IPS-NIHi7 (cell line): ENCODE data around the gene IRF3.

Experiments
- DNase-seq: peaks from one replicate; pipeline ENCODE4 v3.0.0; 2012; ENCODE audit warnings: mixed read lengths; ENCODE audit errors: extremely low spot score

Gene IRF3

DNA sequence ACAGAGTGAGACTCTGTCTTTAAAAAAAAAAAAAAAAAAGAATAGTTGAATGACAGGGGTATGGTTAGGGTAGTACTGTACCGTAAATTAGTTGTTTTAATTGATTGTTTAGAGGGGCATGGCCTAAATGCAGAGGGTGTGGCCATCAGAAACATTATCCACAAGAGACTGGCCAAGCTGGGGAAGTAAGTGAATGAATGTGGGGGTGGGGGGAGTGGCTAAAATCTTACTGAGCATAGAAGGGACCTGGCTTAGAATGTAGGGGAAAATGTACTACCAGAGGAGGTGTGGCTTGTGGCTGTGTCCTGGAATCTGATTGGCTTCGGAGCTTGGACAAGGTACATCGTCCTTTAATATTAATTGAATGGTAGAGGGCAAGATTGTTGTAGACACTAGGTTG is 3.9 kb upstream of the IRF3 start:
- DNase-seq: no peak

DNA sequence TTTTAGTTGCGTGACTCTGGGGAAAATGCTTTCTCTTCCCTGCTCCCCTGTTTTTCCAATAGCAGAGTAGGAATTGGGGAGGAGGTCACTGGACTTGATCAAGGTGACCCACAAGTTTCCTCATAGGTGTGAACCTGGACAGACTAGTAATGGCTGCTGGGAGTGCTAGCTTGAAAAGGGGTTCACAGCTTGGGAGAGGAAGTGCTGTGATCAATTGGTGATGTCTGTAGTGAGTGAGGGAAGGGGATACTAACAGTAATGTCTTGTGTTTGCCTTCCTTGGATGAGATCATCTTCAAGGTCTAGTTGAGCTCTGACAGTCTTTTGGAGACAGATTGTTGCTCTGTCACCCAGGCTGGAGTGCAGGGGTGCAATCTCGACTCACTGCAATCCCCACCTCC is 1.8 kb upstream of the IRF3 start:
- no peak for DNase-seq

DNA sequence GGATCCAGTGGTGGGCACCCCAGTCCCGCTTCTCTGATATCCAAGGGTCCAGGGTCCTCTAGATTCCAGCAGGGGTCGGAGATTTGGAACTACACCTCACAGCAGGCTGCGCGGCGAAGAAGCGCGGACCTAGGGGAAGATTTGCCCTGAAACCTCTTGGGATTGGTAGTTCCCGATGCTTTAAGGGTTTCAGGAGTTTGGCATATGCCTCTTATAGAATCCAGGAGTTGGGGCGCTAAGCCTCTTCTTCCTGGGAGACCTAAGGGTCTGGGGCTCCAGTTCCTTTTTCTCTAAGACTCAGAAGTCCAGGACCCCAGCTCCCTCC is 425 bp upstream of the IRF3 start:
- DNase-seq: no peak

DNA sequence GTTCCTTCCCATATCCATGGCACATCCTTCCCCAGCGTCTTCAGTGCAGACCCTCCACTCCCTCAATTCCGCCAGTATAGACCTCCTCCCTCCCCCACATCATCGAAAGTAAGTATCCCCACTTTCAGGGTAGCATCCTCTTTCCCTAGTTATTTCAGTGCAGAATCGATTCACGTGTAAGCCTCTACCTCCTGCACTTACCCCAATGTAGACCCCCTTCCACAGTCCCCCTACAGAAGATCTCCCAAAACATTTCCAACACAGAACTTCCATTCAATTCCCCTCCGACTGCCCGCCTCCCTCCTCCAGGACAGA is 664 bp downstream of the IRF3 start:
- DNase-seq: no peak

DNA sequence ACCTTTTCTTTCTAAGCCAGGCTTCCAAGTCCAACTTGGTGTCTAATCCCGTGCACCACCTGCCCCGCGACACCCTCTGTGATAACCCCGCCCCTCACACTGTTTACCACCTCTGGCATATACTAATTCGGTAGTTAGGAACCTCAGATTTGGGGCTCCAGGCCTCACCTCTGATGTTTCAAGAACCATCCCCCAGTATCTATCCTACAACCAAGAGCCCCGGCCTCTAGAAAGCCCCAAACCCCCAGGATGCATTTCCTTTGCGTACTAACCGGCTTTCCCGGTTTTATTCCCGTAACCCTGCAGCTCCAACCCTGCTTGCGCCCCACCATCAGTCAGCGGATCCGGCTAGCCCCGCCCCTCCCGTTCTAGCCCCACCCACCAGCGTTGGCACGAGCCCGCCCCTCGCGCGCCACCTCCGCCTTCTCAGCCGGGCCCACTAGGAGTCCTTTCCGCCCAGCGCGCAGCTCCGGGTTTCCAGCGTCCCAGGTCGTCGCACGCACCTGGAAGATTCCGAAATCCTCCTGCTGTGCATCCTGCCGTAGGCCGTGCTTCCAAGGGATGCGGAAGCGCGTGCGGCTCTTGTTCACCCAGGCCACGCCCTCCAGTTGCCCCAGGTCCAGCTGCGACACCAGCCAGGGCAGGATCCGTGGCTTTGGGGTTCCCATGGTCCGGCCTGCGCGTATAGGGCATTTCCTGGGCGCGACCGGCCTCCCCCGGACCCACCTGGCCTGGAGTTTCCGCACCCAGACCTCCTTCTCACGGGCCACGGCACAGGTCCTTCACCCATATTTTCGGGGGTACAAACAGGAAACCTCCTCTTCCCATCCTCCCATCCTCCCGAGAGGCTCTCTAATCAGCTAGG is 1.3 kb downstream of the IRF3 start:
- peak; percentile 92 for DNase-seq

DNA sequence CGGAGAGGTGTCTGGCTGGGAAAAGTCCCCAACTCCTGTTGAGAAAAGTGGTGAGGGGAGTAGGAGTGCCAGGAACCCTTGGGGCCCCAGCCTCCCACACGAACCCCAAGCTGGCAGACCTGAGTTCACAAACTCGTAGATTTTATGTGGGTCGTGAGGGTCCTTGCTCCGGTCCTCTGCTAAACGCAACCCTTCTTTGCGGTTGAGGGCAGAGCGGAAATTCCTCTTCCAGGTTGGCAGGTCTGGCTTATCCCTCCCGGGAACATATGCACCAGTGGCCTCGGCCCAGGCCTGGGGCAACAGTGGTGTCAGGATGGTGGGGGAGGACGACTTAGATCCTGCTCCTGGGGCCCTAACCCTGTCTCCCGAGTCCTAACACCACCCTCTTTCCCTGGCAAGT is 2.4 kb downstream of the IRF3 start:
- DNase-seq: no peak

DNA sequence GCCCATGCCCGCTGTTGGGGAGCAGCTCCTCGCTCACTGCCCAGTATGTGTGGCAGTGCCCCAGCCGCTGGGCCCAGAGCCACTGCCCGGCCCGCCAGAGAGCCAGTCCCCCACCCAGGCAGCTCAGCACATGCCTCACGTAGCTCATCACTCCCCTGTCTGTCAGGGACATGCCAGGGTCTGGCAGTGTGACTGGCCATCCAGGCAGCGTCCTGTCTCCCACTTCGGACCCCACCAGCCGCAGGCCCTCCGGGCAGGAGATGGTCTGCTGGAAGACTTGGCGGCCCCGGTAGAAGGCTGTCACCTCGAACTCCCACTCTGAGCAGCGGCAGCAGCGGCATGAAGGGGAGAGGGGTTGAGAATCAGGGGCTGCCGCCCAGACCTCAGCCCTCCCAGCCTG is 3.6 kb downstream of the IRF3 start:
- no peak for DNase-seq

DNA sequence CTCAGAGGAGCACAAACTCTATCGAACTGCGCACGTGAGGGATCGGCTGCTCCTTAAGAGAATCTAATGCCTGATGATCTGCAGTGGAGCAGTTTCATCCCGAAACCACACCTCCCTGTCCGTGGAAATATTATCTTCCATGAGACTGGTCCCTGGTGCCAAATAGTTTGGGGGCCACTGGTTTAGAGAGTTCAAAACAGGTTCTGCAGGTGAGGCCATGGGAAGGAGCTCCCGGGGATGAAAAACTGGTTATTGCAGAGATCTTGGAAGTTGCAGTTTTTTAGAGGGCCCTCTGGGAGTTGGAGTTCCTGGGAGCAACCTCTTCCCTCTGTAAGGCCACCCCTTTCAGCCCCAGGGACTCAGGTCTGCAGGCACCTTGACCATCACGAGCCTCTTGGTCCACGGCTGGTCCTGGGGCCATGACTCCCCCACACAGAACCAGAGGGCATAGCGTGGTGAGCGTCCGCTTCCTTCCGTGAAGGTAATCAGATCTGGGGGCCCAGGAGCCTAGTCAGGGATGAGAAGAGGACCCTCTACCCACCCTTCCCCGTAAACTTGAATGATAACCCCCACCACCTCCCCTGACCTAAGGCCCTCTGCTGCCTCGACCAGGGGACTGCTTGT is 5.2 kb downstream of the IRF3 start:
- no peak for DNase-seq

DNA sequence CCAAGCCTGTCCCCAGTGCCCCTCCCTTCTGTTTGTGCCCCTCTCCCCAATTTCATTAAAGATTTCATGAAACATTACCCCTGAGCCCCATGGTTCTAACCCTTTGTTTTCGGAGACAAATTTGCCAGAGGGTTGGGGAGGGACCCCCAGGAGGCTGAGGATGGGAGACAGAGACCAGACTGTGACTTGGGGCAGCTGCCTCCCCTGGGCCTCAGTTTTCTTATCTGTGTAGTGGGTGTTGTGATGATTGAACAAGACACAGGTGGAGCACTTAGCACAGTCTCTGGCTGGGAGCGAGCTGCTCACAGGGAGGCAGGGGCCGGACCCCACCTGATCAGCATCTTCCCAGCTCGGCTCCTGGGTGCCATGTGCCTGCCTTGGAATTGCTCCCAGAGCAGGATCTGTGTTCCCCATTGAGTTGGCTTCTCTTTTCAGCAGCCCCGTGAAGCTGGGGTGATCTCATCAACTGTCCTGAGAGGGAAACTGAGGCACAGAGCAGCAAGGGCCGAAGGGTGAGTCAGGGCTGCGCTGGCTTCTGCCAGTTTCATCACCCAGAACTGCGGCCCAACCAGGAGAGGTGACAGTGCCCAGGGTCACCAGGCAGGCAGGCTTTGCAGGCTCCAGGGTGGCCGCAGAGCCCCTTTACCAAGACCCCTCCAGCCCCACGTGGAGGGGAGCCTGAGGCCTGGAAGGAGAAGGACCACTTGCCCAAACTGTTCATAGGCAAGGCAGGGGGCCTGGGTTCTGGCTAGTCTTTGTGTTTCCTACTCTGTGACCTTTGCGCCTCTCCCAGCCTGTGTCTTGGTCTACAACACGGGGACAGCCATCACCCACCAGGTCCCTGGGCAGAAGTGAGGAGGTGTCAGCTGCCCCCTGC is 6.9 kb downstream of the IRF3 start:
- no peak for DNase-seq

DNA sequence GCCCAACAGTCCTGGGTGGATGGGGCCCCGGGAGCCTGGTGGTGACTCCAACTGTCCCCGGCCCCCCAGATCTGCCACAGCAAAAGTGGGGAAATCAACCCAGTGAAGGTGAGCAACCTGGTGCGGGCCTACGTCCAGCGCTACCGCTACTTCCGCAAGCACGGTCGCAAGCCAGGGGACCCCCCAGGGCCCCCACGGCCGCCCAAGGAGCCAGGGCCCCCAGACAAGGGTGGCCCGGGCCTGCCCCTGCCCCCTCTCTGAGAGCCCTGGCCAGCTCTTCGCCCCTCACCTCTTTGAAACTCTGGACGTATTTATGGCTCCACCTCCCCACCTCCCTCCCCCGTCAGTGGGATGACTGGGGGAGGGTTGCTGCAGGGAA is 7.5 kb downstream of the IRF3 start:
- no peak for DNase-seq

DNA sequence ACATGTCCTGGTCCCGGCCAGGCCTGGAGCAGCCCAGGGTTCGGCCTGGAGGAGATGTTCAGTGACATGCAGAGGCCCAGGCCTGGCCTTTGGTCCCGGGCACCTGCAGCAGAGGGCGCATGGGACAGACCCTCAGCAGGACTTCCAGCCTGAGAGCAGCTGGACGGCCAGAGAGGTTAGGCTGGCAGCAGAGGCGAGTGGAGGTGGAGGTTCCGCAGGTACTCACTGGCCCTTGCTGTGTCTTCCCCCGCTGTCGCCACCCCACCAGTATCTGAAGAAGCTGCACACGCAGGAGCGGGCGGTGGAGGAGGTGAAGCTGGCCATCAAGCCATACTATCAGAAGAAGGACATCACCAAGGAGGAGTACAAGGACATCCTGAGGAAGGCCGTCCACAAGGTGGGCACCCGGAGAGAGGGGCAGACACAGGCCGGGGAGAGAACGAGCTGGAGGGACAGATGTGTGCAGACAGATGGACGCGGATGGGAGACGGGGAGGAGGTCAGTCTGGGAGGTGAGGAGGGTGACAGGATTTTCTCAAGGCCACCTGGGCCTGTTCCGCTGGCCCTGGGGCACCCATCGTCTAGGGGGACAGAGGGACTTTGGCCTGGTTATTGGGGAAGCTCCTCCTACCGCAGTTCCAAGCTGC is 8.0 kb downstream of the IRF3 start:
- DNase-seq: no peak

DNA sequence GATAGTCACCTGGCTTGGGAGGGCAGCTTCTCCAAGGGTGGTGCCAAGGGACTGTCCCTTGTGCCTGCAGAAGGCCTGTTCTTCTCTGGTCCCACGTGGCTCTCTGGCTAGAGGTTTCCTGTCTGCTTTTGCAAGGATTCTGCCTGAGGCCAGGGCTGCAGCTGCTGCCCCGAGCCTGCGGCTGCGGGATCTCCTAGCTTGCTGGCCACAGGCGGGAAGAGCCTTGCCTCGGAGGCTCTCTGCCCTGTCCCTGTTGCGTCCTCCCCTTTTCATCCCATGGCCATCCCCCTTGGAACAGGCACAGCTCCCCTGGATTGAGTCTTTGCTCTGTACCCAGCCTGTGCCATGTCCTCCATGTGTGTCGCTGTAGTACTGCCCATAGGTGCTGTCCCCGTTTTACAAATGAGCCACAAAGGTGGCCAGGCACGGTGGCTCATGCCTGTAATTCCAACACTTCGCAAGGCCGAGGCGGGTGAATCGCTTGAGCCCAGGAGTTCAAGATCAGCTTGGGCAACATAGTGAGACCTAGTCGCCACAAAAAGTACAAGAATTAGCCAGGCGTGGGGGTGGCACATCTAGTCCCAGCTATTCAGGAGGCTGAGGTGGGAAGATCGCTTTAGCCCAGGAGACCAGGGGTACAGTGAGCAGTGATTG is 9.1 kb downstream of the IRF3 start:
- no peak for DNase-seq

DNA sequence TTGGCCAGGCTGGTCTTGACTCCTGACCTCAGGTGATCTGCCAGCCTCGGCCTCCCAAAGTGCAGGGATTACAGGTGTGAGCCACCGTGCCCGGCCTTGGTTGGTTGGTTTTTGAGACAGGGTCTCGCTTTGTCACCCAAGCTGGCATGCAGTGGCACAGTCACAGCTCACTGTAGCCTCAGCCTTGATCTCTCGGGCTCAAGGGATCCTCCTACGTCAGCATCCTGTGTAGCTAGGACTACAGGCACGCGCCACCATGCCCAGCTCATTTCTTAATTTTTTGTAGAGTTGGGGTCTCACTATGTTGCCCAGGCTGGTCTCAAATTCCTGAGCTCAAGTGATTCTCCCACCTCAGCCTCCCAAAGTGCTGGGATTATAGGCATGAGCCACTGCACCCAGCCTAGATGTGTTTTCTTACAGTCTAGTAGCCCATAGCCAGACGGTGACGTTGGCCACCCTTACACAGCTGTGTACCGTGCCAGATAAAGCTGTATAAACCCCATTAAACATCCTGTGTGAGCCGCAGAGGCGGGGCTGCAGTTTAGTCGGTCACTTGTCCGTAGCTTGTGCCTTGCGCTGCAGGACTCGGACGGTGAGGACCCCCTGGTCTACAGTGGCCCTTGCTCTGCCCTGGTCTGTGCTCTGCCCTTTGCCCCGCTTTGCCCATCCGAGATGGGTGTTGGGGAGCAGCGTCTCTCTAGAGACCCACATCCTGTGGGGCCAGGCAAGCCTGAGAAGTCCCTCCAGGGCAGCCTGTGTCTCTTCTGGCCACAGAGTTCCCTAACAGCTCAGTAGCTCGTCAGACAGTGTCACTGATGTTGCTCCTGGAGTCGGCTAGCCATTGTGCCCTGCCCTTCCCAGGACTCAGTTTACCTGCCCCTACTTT is 9.8 kb downstream of the IRF3 start:
- DNase-seq: no peak

DNA sequence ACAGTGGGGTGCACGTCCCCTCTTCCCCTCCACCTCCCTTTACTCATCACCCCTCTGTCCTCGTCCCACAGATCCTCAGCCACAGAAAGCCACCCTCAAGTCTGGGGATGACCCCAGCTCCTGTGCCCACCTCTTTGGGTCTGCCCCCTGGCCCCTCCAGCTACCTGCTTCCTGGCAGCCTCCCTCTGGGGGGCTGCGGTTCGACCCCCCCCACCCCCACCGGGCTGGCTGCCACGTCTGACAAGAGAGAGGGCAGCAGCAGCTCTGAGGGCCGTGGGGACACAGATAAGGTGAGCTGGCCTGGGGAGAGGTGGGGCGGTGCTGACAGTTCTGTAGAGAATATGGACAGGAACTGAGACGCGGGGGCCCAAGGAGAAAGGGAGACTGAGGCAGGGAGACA is 11.1 kb downstream of the IRF3 start:
- DNase-seq: no peak

DNA sequence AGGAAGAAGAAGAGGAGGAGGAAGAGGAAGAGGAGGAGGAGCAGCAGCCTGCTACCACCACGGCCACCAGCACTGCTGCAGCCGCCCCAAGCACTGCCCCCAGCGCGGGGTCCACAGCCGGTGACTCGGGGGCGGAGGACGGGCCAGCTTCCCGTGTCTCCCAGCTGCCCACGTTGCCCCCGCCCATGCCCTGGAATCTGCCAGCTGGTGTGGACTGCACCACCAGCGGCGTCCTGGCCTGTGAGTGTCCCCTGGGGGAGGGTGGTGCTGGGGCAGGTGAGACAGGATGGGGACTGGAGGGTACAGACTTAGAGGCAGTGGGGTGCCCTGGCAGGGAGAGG is 12.2 kb downstream of the IRF3 start:
- no peak for DNase-seq

DNA sequence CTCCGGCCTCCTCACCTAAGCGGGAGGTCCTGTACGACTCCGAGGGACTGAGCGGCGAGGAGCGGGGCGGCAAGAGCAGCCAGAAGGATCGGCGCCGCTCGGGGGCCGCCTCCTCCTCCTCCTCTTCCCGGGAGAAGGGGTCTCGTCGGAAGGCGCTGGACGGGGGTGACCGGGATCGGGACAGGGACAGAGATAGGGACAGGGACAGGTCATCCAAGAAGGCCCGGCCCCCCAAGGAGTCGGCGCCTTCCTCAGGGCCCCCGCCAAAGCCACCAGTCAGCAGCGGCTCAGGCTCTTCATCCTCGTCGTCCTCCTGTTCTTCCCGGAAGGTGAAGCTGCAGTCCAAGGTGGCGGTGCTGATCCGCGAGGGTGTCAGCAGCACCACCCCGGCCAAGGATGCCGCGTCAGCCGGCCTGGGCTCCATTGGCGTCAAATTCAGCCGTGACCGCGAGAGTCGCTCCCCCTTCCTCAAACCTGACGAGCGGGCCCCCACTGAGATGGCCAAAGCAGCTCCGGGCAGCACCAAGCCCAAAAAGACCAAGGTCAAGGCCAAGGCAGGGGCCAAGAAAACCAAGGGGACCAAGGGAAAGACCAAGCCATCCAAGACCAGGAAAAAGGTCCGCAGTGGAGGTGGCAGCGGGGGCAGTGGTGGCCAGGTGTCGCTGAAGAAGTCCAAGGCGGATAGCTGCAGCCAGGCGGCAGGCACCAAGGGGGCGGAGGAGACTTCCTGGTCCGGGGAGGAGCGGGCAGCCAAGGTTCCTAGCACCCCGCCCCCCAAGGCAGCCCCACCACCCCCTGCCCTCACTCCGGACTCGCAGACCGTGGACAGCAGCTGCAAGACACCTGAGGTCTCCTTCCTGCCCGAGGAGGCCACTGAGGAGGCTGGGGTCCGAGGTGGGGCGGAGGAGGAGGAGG is 12.8 kb downstream of the IRF3 start:
- DNase-seq: no peak

DNA sequence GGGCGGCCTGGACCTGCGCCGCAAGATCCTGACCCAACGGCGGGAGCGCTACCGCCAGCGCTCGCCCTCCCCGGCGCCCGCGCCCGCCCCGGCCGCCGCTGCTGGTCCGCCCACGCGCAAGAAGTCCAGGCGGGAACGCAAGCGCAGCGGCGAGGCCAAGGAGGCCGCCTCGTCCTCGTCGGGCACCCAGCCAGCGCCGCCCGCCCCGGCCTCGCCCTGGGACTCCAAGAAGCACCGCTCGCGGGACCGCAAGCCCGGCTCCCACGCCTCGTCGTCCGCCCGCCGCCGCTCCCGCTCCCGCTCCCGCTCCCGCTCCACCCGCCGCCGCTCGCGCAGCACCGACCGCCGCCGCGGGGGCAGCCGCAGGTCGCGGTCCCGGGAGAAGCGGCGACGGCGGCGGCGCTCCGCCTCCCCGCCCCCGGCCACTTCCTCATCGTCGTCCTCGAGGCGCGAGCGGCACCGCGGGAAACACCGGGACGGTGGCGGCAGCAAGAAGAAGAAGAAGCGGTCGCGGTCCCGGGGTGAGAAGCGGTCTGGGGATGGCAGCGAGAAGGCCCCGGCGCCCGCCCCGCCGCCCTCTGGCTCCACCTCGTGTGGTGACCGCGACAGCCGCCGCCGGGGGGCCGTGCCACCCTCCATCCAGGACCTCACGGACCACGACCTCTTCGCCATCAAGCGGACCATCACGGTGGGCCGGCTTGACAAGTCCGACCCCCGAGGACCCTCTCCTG is 13.7 kb downstream of the IRF3 start:
- no peak for DNase-seq

DNA sequence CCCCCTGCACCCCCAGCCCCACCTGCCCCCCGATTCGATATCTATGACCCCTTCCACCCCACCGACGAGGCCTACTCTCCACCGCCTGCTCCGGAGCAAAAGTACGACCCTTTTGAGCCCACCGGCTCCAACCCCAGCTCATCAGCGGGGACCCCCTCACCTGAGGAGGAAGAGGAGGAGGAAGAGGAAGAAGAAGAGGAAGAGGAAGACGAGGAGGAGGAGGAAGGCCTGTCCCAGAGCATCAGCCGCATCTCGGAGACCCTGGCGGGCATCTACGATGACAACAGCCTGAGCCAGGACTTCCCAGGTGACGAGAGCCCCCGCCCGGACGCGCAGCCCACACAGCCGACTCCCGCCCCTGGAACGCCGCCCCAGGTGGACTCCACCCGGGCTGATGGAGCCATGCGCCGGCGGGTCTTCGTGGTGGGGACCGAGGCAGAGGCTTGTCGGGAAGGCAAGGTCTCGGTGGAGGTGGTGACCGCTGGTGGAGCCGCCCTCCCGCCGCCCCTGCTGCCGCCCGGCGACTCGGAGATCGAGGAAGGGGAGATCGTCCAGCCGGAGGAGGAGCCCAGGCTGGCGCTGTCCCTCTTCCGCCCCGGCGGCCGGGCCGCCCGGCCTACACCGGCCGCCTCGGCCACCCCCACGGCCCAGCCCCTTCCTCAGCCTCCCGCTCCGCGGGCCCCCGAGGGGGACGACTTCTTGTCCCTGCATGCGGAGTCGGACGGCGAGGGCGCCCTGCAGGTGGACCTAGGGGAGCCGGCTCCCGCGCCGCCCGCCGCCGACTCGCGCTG is 14.4 kb downstream of the IRF3 start:
- no peak for DNase-seq
